H1 (cell line): ENCODE data around the gene RGP1.

Source experiments
- ASH2L ChIP-seq: fragments of 200-600, 300-600 bp; sonication (generic); IDR thresholded peaks from one replicate; pipeline ENCODE4 v1.7.1; 2017; ENCODE audit warnings: low read length
- CREB1 ChIP-seq: IDR thresholded peaks from 2 replicates; pipeline ENCODE4 v1.6.1; 2012; ENCODE audit warnings: inconsistent platforms
- CTCF ChIP-seq, 3 experiments: IDR thresholded peaks; 1 replicate in 2 of 3; 2 replicates in 1 of 3; pipeline versions ENCODE4 v1.5.1 to v1.6.1; 2011; ENCODE audit warnings: low read length in 3 of 3, mild to moderate bottlenecking in 3 of 3, inconsistent platforms in 2 of 3, low read depth in 1 of 3, moderate library complexity in 1 of 3; ENCODE audit not compliant: insufficient read depth in 1 of 3; ENCODE audit errors: control extremely low read depth in 1 of 3
- FOSL1 ChIP-seq: IDR thresholded peaks from 2 replicates; pipeline ENCODE4 v1.6.1; 2011; ENCODE audit warnings: mild to moderate bottlenecking, low read depth, low read length, moderate library complexity; ENCODE audit not compliant: insufficient read depth
- KDM1A ChIP-seq: fragments of 200-600, 300-600 bp; sonication (generic); IDR thresholded peaks from 2 replicates; pipeline ENCODE4 v1.7.1; 2016; ENCODE audit warnings: mild to moderate bottlenecking, low read length, borderline replicate concordance
- POLR2A ChIP-seq, 2 experiments: IDR thresholded peaks; 1 replicate in 1 of 2; 2 replicates in 1 of 2; pipeline ENCODE4 v1.6.1; 2011; ENCODE audit warnings: low read depth in 2 of 2, low read length in 2 of 2, mild to moderate bottlenecking in 2 of 2; ENCODE audit errors: control extremely low read depth in 1 of 2
- POLR2AphosphoS5 ChIP-seq: IDR thresholded peaks from 2 replicates; pipeline ENCODE4 v1.6.1; 2011; ENCODE audit warnings: low read depth, low read length
- RBBP5 ChIP-seq: IDR thresholded peaks from 2 replicates; pipeline ENCODE4 v1.7.1; 2012; ENCODE audit warnings: low read depth, mild to moderate bottlenecking, inconsistent platforms, low read length, moderate library complexity, borderline replicate concordance
- SP1 ChIP-seq: IDR thresholded peaks from 2 replicates; pipeline ENCODE4 v1.6.1; 2011; ENCODE audit warnings: low read depth, low read length

- TF ChIP-seq POLR2A (IDR thresholded peaks at IDR 0.05; ENCODE audit: control extremely low read depth in 1 of 2, low read depth in 2 of 2, low read length in 2 of 2) (no peak), CTCF (IDR thresholded peaks at IDR 0.05; ENCODE audit: control extremely low read depth in 1 of 3, insufficient read depth in 1 of 3, low read depth in 1 of 3, low read length in 3 of 3) (no peak), SP1 (no peak), KDM1A (no peak), FOSL1 (no peak), POLR2AphosphoS5 (no peak), ASH2L (no peak), RBBP5 (no peak), CREB1 (no peak)
These were observed 48.1 kb upstream of the RGP1 start for GRCh38 chr9:35700942-35701341.
